Measurements from ENCODE around the gene PDZD7. TPM values are rescaled to one million over a fixed set of nuclear protein-coding genes. Genes with fewer than 3 reads are reported as not detected.

Gene PDZD7
- total and polyA plus RNA-seq, 8 donors = 0.20 to 2.4 (median 0.76) TPM; not detected in 4

GRCh38 chr10:101019440-101019703, 11.6 kb downstream of the PDZD7 start:
- Histone ChIP-seq H3K9me3 (no peaks in the 10 kb centered on the region), H3K27me3 (peaks cover 0 to 51% (median 0%) of the 10 kb centered on the region in 3 donors), H3K4me1 (peaks cover 7 to 19% (median 9%) of the 10 kb centered on the region in 4 donors), H3K27ac (no peak overlapping the region), H3K4me3 (no peak overlapping the region), H3K36me3 (no peaks in the 10 kb centered on the region)
- intact Hi-C loops (cut with DNase I; ENCODE audit: low total_unique reads) = no loop called here
- no peak for DNase-seq
- TF ChIP-seq EP300 (IDR thresholded peaks at IDR 0.05) (no peak), POLR2AphosphoS5 (IDR thresholded peaks at IDR 0.05) (no peak), CTCF (IDR thresholded peaks at IDR 0.05) (no peak), POLR2A (IDR thresholded peaks at IDR 0.05) (no peak)
- WGBS, 5 donors = 41 to 51% (median 47%) methylated on average over 2 of the region's 2 CpGs

GRCh38 chr10:101018600-101019439, 12.1 kb downstream of the PDZD7 start:
- peaks cover 7 to 24% (median 14%) of the 10 kb centered on the region in 4 donors for H3K4me1 ChIP-seq
- peak; percentile 90 to 92 for DNase-seq
- no peak overlapping the region for H3K27ac ChIP-seq
- TF ChIP-seq CTCF (IDR thresholded peaks at IDR 0.05) (peak in 4 of 7 experiments; percentile 48 to 65 (median 56)), POLR2A (IDR thresholded peaks at IDR 0.05) (no peak), EP300 (IDR thresholded peaks at IDR 0.05) (no peak), POLR2AphosphoS5 (IDR thresholded peaks at IDR 0.05) (no peak)
- WGBS, 5 donors = 20 to 26% (median 21%) methylated on average over 14 to 45 of the region's 45 CpGs
- H3K27me3 ChIP-seq = peaks cover 0 to 51% (median 0%) of the 10 kb centered on the region in 3 donors
- H3K4me3 ChIP-seq = no peak overlapping the region
- no peaks in the 10 kb centered on the region for H3K36me3 ChIP-seq
- intact Hi-C loops (cut with DNase I; ENCODE audit: low total_unique reads) = no loop called here
- H3K9me3 ChIP-seq = no peaks in the 10 kb centered on the region

GRCh38 chr10:101018118-101018599, 12.8 kb downstream of the PDZD7 start:
- Histone ChIP-seq H3K4me1 (peaks cover 9 to 31% (median 19%) of the 10 kb centered on the region in 4 donors), H3K9me3 (no peaks in the 10 kb centered on the region), H3K27ac (no peak overlapping the region), H3K4me3 (no peak overlapping the region), H3K27me3 (peaks cover 0 to 51% (median 0%) of the 10 kb centered on the region in 3 donors), H3K36me3 (no peaks in the 10 kb centered on the region)
- WGBS, 5 donors = 50 to 65% (median 62%) methylated on average over 17 to 20 of the region's 20 CpGs
- intact Hi-C loops (cut with DNase I; ENCODE audit: low total_unique reads) = no loop called here
- no peak for TF ChIP-seq POLR2AphosphoS5 (IDR thresholded peaks at IDR 0.05)
- TF ChIP-seq CTCF (IDR thresholded peaks at IDR 0.05) = no peak
- TF ChIP-seq EP300 (IDR thresholded peaks at IDR 0.05) = no peak
- TF ChIP-seq POLR2A (IDR thresholded peaks at IDR 0.05) = no peak
- DNase-seq = peak in 1 of 2 donors; percentile 52

- Histone ChIP-seq H3K9me3 (no peaks in the 10 kb centered on the region), H3K27me3 (peaks cover 0 to 51% (median 0%) of the 10 kb centered on the region in 3 donors), H3K4me3 (no peak overlapping the region), H3K36me3 (no peaks in the 10 kb centered on the region), H3K27ac (no peak overlapping the region), H3K4me1 (peaks cover 23 to 44% (median 32%) of the 10 kb centered on the region in 4 donors)
- WGBS, 5 donors = 68 to 83% (median 77%) methylated on average over 5 of the region's 5 CpGs
- no peak for TF ChIP-seq POLR2A (IDR thresholded peaks at IDR 0.05)
- TF ChIP-seq EP300 (IDR thresholded peaks at IDR 0.05) = no peak
- TF ChIP-seq CTCF (IDR thresholded peaks at IDR 0.05) = no peak
- no peak for TF ChIP-seq POLR2AphosphoS5 (IDR thresholded peaks at IDR 0.05)
- no peak for DNase-seq
- intact Hi-C loops (cut with DNase I; ENCODE audit: low total_unique reads) = no loop called here
Observed at GRCh38 chr10:101016814-101017213, 14.1 kb downstream of the PDZD7 start.

Measured in stomach (tissue), 9 donors.